NCI-H128 (cell line): ENCODE data around the gene GPR137C.
"Not testable (repeated sequence)": the region's sequence is repeated elsewhere in the genome, so short reads cannot be mapped to it uniquely, and the experiment has no call there.

Experiments
- DNase-seq: peaks from one replicate; lab custom pipeline; 2025; ENCODE audit not compliant: unreplicated experiment; lab: John Stamatoyannopoulos, UW

Gene GPR137C

DNA sequence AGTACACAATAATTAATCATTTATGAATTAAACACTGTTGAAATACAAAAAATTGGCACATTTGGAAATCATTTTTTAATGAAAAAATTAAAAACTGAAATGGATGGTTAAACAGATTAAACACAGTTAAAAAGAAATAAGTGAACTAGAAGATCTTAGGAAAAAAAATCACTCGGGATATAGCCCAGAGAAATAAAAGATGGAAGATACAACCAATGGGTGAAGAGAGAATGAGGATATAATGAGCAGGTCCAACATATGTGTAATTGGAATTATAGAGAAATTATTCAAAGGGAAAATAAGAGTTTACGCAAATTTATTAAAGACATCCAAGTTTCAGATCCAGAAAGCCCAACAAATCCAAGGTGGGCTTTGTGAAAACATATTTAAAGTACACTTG is 6.1 kb downstream of the GPR137C start:
- DNase-seq = no peak

DNA sequence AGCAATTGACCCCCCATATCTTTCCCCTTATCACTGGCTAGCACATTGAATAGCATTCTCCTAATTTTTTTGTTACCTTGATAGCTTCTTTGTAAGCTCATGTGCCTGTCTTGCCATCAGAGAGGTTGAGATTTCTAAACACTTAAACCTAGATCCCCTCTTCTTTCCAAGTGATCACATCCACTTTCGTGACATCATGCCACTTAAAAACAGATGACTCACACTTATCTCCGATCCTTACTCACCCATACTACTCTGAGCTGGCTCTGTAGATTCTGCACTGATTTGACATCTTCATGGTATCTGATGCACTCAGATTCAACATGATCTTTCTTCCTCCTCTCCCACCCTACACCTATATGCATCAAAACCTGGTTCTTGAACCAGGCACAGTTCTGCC is 10.5 kb downstream of the GPR137C start:
- no peak for DNase-seq

DNA sequence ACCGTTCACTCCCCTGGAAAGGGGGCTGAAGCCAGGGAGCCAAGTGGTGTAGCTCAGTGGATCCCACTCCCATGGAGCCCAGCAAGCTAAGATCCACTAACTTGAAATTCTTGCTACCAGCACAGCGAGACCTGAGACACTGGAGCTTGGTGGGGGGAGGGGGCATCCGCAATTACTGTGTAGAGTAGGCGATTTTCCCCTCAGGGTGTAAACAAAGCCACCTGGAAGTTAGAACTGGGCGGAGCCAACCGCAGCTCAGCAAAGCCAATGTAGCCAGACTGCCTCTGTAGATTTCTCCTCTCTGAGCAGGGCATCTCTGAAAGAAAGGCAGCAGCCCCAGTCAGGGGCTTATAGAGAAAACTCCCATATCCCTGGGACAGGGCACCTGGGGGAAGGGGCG is 15.8 kb downstream of the GPR137C start:
- not testable (repeated sequence) for DNase-seq

DNA sequence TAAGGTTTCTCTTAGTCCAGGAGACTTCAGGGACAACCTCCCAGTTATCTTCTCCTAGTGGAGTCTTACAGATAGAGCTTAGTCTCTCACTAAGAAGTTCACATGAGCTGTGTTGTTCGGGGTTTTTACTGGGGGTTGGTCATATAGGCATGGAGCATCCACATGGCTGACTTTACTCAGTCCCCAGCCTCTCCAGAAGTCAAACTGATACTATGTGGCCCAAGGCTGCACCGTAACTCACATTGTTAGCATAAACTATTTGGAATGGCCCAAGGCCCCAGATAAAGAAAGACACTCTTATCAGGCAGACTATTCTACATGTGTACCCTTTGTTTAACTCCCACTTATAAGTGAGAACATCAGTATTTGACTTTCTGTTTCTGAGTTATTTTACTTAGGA is 23.2 kb downstream of the GPR137C start:
- DNase-seq = no peak

DNA sequence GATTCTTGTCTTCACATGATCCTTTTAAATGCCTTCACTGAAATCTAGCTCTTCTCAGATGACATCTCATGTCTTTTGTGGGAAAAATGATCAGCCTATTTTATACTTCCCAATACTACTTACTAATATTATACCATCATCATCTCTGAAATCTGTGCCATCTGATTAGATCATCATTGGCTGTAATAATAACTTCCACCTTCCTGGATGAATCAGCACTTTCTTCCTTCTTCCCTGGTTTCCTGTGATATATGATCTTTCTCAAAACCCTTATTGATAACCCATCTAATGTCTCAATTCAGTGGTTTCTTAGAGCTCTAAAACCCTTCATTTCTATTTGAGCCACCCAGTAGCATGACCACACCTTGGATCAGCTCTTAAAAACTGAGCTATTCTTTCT is 30.9 kb downstream of the GPR137C start:
- no peak for DNase-seq

DNA sequence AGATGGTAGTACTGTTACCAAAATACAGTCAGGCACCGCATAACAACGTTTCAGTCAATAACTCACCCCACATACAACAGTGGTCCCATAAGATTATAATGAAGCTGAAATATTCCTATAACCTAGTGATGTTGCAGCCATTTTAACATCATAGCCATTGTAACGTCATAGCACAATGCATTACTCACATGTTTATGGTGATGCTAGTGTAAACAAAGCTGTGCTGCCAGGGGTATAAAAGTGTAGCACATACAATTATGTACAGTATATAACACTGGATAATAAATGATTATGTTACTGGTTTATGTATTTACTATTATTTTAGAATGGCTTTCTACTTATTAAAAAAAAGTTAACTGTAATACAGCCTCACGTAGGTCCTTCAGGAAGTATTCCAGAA is 37.0 kb downstream of the GPR137C start:
- DNase-seq = no peak

DNA sequence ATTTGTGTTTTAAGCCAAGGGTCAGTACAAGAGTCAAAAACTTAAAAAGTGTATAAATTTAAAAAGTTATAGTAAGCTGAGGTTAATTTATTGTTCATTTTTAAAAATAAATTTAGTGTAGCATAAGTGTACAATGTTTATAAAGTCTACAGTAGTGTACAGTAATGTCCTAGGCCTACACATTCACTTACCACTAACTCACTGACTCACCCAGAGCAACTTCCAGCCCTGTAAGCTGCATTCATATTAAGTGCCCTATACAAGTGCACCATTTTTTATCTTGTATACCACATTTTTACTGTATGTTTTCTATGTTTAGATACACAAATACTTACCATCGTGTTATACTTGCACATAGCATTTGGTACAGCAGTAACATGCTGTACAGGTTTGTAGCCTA is 37.7 kb downstream of the GPR137C start:
- no peak for DNase-seq

DNA sequence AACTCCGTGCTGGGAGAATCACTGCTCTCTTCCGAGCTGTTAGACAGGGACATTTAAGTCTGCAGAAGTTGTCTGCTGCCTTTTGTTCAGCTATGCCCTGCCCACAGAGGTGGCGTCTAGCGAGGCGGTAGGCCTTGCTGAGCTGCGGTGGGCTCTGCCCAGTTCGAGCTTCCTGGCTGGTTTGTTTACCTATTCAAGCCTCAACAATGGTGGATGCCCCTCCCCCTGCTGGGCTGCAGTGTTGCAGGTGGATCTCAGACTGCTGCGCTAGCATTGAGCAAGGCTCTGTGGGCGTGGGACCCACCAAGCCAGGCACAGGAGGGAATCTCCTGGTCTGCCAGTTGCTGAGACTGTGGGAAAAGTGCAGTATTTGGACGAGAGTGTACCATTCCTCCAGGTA is 43.7 kb downstream of the GPR137C start:
- no peak for DNase-seq

DNA sequence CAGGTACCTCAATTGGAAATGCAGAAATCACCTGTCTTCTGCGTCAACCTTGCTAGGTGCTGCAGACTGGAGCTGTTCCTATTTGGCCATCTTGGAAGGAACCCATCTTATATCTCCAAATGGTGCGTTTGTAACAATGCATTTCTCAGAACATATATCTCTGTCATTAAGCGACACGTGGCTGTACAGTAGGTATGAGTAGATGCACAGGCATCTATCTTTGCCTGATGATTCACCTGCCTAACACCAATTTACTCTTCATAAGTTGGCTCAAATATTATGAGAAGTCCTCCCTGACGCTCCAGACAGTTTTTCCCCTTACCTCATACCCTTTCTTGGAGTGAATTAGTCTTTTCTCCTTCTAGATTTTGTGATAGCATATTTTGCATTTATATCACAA is 44.2 kb downstream of the GPR137C start:
- DNase-seq = no peak

DNA sequence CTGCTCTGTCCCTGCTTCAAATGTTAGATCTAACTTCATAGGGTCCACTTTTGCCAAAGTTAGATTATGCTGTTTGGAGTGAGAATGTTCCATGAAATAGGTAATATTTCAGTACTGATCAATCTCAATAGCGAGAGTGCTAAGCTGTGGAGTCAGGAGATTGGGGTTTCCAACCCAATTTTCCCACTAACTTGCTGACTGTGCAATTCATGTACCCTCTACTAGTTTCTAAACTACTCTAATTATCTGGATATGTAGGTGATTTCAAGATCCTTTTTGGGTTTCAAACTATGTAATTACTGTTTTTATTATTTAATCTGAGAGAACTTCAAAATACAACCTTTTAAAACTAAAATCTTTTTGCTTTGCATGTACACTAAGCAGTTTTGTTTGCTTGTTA is 45.9 kb downstream of the GPR137C start:
- no peak for DNase-seq

DNA sequence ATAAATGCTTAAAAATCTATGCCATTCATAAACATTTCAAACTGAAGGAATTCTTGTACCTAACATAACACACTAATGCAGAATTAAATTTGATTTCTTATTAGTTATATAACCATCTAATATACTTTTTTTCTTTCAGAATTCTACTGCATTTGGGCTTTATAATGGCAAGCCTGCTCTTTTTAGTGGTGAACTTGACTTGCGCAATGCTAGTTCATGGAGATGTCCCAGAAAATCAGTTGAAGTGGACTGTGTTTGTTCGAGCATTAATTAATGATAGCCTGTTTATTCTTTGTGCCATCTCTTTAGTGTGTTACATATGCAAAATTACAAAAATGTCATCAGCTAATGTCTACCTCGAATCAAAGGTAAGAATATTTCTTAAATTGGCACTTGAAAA is 47.3 kb downstream of the GPR137C start:
- no peak for DNase-seq

DNA sequence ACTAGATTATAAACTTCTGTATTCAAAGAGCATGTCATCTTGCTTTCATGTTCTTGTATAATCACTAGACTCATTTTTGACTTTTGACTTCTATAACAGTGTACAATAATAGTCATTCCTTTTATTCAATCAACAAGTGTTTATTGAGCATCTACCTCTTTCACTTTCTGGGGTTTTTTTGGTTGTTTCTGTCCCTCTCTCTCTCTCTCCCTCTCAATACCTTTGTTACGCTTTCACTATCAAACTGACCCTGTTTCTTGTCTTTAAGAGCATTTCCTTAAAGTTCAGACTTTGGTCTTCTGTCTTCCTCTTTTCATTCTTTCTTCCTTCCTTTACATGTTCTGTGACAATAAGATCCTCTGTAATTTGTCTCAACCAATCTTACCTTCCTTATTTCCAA is 49.5 kb downstream of the GPR137C start:
- no peak for DNase-seq

DNA sequence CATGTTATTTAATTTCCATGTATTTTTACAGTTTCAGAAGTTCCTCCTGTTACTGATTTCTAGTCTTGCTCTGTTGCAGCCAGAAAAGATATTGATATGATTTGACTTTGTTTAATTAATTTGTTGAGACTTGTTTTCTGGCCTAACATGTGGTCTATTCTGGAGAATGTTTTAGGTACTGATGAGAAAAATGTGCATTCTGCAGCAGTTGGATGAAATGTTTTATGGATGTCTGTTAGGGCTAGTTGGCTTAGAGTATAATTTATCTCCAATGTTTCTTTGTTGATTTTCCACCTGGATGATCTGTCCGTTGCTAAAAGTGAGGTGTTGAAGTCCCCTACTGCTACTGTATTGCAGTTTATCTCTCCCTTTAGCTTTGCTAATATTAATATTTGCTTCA is 54.4 kb downstream of the GPR137C start:
- DNase-seq = no peak

DNA sequence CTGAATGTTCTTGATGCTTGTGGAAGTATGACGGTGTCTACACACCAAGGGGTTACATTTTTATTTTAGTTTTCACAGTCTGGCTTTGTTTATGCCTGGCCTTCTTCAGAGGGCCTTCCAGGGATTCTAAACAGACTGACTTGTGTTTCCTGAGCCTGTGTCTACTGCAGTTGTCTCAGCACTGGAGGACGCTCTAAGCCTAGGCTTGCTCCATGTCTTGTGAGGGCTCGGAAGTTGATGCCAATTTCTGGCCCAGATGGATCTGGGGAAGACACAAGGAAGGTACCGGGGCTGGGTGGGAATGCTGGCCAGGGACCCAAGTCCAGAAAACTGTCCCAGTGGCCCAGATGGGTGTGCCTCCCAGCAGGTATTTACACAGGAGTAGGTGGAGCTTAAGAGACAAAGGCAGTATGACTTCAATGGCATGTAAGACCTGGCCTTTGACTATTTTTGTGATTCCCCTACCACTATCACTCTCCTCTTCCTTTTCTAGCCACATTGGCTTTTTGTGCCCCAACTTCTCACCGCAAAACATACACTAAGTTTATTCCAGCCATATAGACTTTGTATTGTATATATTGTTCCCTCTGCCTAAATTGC is 56.9 kb downstream of the GPR137C start:
- no peak for DNase-seq

DNA sequence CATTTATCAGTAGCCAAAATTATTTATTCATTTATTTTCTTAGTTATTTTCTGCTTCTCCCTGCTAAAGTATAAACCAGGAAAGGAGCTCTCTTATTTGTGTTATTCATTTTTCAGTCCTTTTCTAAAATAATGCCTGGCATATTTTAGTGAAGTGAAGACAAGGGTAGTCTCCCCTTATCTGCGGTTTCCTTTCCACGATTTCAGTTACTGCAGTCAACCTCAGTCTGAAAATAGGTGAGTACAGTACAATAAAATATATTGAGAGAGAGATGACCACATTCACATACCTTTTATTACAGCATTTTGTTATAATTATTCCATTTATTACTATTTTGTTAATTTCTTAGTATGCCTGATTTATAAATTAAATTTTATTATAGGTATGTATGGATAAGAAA is 57.6 kb downstream of the GPR137C start:
- DNase-seq = no peak

DNA sequence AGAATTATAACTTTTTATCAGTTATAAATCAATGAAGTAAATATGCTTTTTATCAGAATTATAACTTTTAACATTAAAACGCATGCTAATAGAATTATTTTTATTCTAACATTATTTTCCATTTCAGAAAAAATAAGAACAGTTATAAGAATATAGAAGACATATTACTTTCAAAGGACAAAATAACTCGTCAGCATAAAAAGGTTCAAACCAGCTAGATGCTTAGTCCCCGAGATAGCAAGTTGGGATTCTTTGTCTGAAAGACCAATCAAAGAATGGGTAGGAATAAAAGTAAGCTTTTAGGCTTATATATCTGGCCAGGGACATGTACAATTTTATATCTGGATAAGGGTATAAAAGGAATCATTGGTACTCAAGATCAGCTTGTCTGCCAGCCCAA is 66.0 kb downstream of the GPR137C start:
- DNase-seq = no peak

DNA sequence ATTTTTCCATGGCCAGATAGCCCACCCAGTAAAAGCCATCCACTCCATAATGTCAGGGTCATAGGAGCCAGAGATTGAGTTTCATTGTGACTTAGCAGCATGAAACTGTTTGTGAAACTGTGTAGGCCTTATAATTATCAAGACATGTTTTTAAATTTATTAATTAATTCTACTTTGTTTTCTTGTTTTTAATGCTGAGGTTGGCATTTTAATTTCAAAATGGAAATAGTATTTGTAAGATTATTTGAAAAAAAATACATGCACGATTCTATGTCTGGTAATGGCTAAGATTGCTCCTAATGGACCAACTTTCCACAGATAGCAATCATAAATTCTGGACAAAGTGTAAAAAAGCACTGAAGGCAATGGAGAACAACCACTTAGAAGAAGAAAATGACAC is 67.1 kb downstream of the GPR137C start:
- no peak for DNase-seq

DNA sequence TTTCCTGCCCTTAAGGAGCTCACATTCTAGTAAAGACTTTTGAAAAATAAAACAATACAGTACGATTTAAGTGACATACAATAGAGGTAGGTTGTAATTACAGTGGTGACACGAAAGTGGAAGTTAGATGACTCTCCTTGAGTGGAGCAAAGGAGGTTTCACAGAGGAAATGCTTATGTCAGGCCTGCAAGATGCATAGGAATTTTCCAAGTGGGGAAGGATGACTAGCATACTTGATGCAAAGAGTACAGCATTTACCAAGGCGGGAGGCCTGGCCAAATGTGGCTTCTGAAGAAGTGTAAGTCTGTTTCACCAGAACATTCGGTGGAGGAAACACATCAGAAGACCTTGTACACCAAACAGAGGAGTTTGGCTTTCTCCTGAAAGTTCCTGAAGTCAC is 87.5 kb downstream of the GPR137C start:
- no peak for DNase-seq

DNA sequence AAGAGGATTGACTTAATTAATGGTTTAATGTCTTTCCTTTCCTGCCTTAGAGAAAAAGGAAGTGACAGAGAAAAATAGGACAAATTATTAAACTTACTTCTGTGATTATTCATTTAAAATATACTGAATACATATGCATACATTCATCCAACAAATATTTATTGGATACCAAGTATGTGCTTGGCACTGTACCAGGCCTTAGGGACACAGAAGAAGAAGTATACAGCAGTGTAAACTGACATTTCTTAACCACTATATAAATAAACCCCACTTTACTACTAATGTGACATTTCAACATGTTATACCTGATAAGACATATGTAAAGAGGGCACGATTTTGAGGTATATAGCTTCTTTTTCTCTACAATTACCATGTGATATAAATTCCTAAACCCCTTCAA is 89.1 kb downstream of the GPR137C start:
- no peak for DNase-seq

DNA sequence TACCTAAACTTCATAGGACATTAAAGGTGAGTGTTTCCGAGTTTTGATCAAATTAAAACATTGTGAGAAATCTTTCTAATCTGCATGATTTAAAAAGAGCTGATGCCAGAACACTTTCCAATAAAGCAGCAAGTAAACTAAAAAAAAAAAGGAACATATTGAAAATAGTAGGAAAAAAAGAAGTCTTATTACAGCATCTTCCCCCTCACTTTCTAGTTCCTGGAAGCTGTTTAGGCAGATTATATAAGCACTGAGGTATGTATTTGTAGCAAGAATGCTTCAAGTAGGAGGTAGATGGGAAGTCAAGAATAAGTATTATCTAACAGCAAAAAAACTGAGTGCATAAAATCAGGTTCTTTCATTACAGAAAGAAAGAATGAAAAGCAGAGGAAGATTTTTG is 96.9 kb downstream of the GPR137C start:
- no peak for DNase-seq

DNA sequence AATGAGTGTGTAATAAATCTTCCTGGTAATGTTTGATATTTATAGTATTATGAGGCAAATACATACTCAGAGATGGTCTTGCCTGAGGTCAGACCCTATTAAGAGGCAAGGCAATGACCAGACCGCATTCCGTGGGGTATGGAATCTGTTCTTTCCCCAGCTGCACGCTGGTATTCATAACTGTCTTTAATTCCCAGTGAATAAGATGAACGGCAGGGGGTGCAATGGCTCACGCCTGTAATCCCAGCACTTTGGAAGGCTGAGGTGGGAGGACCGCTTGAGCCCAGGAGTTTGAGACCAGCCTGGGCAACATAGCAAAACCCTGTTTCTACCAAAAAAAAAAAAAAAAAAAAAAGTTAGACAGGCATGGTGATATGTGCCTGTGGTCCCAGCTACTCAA is 98.1 kb downstream of the GPR137C start:
- no peak for DNase-seq

DNA sequence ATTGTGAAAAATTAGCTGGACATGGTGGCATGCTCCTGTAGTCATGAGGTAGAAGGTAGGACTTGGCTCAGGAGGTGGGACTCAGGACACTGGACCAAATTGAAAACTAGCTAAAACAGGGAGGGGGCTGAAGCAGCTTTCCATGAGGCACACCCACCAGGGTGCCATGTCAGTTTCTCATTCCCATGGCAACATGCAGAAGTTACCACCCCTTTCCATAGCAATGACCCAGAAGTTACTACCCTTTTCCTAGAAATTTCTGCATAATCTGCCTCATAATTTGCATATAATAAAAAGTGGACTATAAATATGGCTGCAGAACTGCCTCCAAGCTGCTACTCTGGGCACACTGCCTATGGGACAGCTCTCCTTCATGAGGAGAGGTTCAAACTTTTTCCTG is 104.3 kb downstream of the GPR137C start:
- no peak for DNase-seq

DNA sequence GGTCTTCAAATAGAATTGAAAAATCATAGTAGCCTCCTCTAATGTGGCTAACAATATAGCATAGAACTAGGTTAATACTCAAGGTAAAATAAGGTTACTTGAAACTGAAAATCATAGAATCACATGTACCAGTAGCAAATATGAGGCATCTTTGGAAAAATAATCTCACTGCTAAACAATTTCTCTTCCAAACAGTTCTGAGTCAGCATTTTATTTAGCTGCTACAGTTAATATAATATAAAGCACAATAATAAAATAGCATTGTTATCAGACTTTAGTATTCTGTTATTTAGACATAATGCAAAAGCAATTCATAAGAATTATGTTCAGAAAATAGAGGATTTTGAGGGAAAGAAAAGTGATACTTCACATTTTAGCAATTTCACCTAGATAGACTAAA is 107.7 kb downstream of the GPR137C start:
- DNase-seq = no peak

DNA sequence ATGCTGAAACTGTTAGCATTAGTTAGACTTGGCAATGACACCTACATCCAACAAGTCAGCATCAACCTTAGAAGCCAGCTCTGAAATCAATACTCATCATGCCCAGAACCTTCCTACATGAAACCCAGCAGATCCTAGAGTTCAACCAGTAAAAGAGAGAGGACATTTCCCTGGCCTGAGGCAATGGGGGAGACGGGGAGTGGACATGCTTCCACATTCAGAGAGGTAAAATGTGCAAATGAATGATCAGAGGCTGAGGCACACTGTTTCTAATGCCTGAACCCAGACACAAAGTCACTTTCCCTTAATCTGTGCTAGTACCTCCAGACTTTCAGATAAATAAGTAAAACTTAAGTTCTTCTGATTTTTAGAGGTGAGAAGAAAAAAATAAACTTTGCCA is 108.2 kb downstream of the GPR137C start:
- no peak for DNase-seq
